HG02885 (cell line): ENCODE data around the gene AP4E1.

Source experiments
- ATAC-seq: cut with Tn5 transposase; IDR thresholded peaks from one replicate; pipeline ENCODE4 v1.9.1; 2021; ENCODE audit warnings: mild to moderate bottlenecking; ENCODE audit not compliant: unreplicated experiment, poor library complexity

The AP4E1 gene

GRCh38 chr15:51054535-51054934 is 146.1 kb downstream of the AP4E1 start:
- no peak for ATAC-seq
